PFSK-1 (cell line): ENCODE results near the gene NBL1.

Source experiments
- FOXP2 ChIP-seq: optimal IDR thresholded peaks from 2 replicates; pipeline ENCODE3; 2011; ENCODE audit warnings: borderline replicate concordance, control low read depth, inconsistent platforms; ENCODE audit not compliant: insufficient read depth; ENCODE audit errors: extremely low read length, extremely low read depth
- POLR2AphosphoS5 ChIP-seq: IDR thresholded peaks from 2 replicates; pipeline ENCODE4 v1.6.1; 2012; ENCODE audit warnings: low read depth, mild to moderate bottlenecking, control low read depth, low read length, moderate library complexity
- REST ChIP-seq, 2 experiments: IDR thresholded peaks; 2 replicates each; pipeline versions ENCODE4 v1.6.1 to v1.8.0; 2011 to 2012; ENCODE audit warnings: low read depth in 2 of 2, low read length in 2 of 2, control low read depth in 1 of 2, inconsistent platforms in 1 of 2, mild to moderate bottlenecking in 1 of 2, moderate library complexity in 1 of 2; ENCODE audit not compliant: insufficient read depth in 1 of 2
- SIN3A ChIP-seq: IDR thresholded peaks from 2 replicates; pipeline ENCODE4 v1.6.1; 2012; ENCODE audit warnings: mild to moderate bottlenecking, low read length, moderate library complexity, borderline replicate concordance; ENCODE audit not compliant: insufficient read depth
- TAF1 ChIP-seq: IDR thresholded peaks from 2 replicates; pipeline ENCODE4 v1.6.1; 2012; ENCODE audit warnings: low read length, control low read depth, borderline replicate concordance; ENCODE audit not compliant: insufficient read depth

NBL1 gene

DNA sequence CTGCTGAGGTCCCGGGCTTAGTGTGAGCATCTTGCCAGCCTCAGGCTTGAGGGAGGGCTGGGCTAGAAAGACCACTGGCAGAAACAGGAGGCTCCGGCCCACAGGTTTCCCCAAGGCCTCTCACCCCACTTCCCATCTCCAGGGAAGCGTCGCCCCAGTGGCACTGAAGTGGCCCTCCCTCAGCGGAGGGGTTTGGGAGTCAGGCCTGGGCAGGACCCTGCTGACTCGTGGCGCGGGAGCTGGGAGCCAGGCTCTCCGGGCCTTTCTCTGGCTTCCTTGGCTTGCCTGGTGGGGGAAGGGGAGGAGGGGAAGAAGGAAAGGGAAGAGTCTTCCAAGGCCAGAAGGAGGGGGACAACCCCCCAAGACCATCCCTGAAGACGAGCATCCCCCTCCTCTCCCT lies 13.4 kb downstream of the NBL1 start:
- no peak for TF ChIP-seq POLR2AphosphoS5
- no peak for TF ChIP-seq TAF1
- TF ChIP-seq FOXP2: no peak
- no peak for TF ChIP-seq REST (IDR thresholded peaks at IDR 0.05; ENCODE audit: insufficient read depth in 1 of 2, low read depth in 2 of 2, low read length in 2 of 2)
- no peak for TF ChIP-seq SIN3A

GRCh38 chr1:19658186-19658585 lies 14.1 kb downstream of the NBL1 start:
- TF ChIP-seq POLR2AphosphoS5: no peak

- TF ChIP-seq FOXP2 (no peak), TAF1 (no peak), REST (IDR thresholded peaks at IDR 0.05; ENCODE audit: insufficient read depth in 1 of 2, low read depth in 2 of 2, low read length in 2 of 2) (no peak), SIN3A (no peak), POLR2AphosphoS5 (no peak)
Observed at GRCh38 chr1:19661721-19662228, 17.7 kb downstream of the NBL1 start.

- no peak for TF ChIP-seq TAF1
- no peak for TF ChIP-seq POLR2AphosphoS5
- TF ChIP-seq REST (IDR thresholded peaks at IDR 0.05; ENCODE audit: insufficient read depth in 1 of 2, low read depth in 2 of 2, low read length in 2 of 2): no peak
- TF ChIP-seq FOXP2: no peak
- no peak for TF ChIP-seq SIN3A
Observed at GRCh38 chr1:19662313-19662712, 18.2 kb downstream of the NBL1 start.

GRCh38 chr1:19664453-19665185 lies 20.5 kb downstream of the NBL1 start, which contains the start of gene HTR6:
Gene HTR6, plus strand, starts transcription at chr1:19664875. Its CDS starts 879 bp downstream, at chr1:19665754.
- TF ChIP-seq REST (IDR thresholded peaks at IDR 0.05; ENCODE audit: insufficient read depth in 1 of 2, low read depth in 2 of 2, low read length in 2 of 2) (no peak), TAF1 (no peak), POLR2AphosphoS5 (no peak), SIN3A (no peak), FOXP2 (no peak)
